ENCODE data around the gene ZGPAT. TPM values are rescaled to one million over a fixed set of nuclear protein-coding genes. Genes with fewer than 3 reads are reported as not detected.

ZGPAT gene
- total and polyA plus RNA-seq, 12 donors, result 11.8 to 44.7 (median 16.1) TPM

GRCh38 chr20:63744158-63744557 lies 36.3 kb downstream of the ZGPAT start:
- intact Hi-C loops (cut with DNase I), result no loop called here
- Histone ChIP-seq H3K9me3 (no peaks in the 10 kb centered on the region), H3K36me3 (peaks cover 0 to 71% (median 25%) of the 10 kb centered on the region in 9 donors), H3K4me3 (no peak overlapping the region), H3K27me3 (no peaks in the 10 kb centered on the region), H3K4me1 (peaks cover 10 to 27% (median 17%) of the 10 kb centered on the region in 9 donors), H3K27ac (no peak overlapping the region)
- WGBS, 2 donors, result 63 to 71% methylated on average over 4 of the region's 4 CpGs
- ATAC-seq (no peak), DNase-seq (no peak)
- TF ChIP-seq CTCF (IDR thresholded peaks at IDR 0.05), result no peak

- H3K4me3 ChIP-seq, result no peak overlapping the region
- no peak for ATAC-seq
- H3K4me1 ChIP-seq, result peaks cover 9 to 26% (median 16%) of the 10 kb centered on the region in 9 donors
- DNase-seq, result no peak
- no peak overlapping the region for H3K27ac ChIP-seq
- no peaks in the 10 kb centered on the region for H3K27me3 ChIP-seq
- peaks cover 0 to 75% (median 25%) of the 10 kb centered on the region in 9 donors for H3K36me3 ChIP-seq
- WGBS, 2 donors, result 82% methylated on average over 25 of the region's 25 CpGs
- no peak for TF ChIP-seq CTCF (IDR thresholded peaks at IDR 0.05)
- H3K9me3 ChIP-seq, result no peaks in the 10 kb centered on the region
- intact Hi-C loops (cut with DNase I), result no loop called here
Observed at GRCh38 chr20:63744574-63745423, 37.0 kb downstream of the ZGPAT start.

GRCh38 chr20:63745424-63745805 lies 37.6 kb downstream of the ZGPAT start:
- intact Hi-C loops (cut with DNase I), result no loop called here
- ATAC-seq (no peak), DNase-seq (no peak)
- no peaks in the 10 kb centered on the region for H3K27me3 ChIP-seq
- peaks cover 9 to 24% (median 15%) of the 10 kb centered on the region in 9 donors for H3K4me1 ChIP-seq
- H3K36me3 ChIP-seq, result peaks cover 0 to 82% (median 25%) of the 10 kb centered on the region in 9 donors
- no peak for TF ChIP-seq CTCF (IDR thresholded peaks at IDR 0.05)
- WGBS, 2 donors, result 76 to 79% methylated on average over 15 of the region's 15 CpGs
- no peak overlapping the region for H3K27ac ChIP-seq
- no peaks in the 10 kb centered on the region for H3K9me3 ChIP-seq
- no peak overlapping the region for H3K4me3 ChIP-seq

GRCh38 chr20:63745961-63746731 lies 38.3 kb downstream of the ZGPAT start:
- Histone ChIP-seq H3K4me1 (peaks cover 7 to 16% (median 11%) of the 10 kb centered on the region in 9 donors), H3K27me3 (no peaks in the 10 kb centered on the region), H3K9me3 (no peaks in the 10 kb centered on the region), H3K36me3 (peaks cover 0 to 89% (median 25%) of the 10 kb centered on the region in 9 donors), H3K27ac (no peak overlapping the region), H3K4me3 (no peak overlapping the region)
- WGBS, 2 donors, result 90 to 93% methylated on average over 26 of the region's 26 CpGs
- no peak for TF ChIP-seq CTCF (IDR thresholded peaks at IDR 0.05)
- DNase-seq, result no peak
- no peak for ATAC-seq
- intact Hi-C loops (cut with DNase I), result no loop called here
